SK-N-SH (cell line): ENCODE results near the gene E4F1. TPM values are rescaled to one million over a fixed set of nuclear protein-coding genes. Genes with fewer than 3 reads are reported as not detected.

Experiments
- CTCF ChIA-PET: fragments of 300-600, 350-600 bp; formaldehyde crosslinking; extraction: SDS; loops from one replicate; lab custom pipeline; 2021; lab: Yijun Ruan, JAX
- POLR2A ChIA-PET: fragments of 350-600 bp; sonication (Branson Sonifier 250); formaldehyde crosslinking; extraction: SDS; loops from one replicate; lab custom pipeline; 2020; ENCODE audit warnings: antibody characterized with exemption, inconsistent platforms; lab: Yijun Ruan, JAX
- DNase-seq: peaks from one replicate; pipeline ENCODE4 v3.0.0; 2012
- H2AFZ ChIP-seq: fragments of 200-600 bp; sonication (generic); 2 replicates; pipeline ENCODE4 v1.8.1; 2016; ENCODE audit warnings: antibody characterized with exemption, mild to moderate bottlenecking, low read depth
- H3F3A ChIP-seq: fragments of 200-600 bp; sonication (generic); replicated peaks from 2 replicates; pipeline ENCODE3; 2016; ENCODE audit warnings: antibody characterized with exemption, mild to moderate bottlenecking; ENCODE audit not compliant: insufficient read depth
- H3K27ac ChIP-seq, 2 experiments: fragments of 200-500 bp in 1 of 2; fragments of 200-600 bp in 1 of 2; sonication (Bioruptor generic) in 1 of 2; sonication (generic), shearing (Covaris generic) in 1 of 2; 2 replicates each; pipeline versions ENCODE4 v1.5.1 to v1.6.1; 2014 to 2016; ENCODE audit warnings: low read depth in 2 of 2, inconsistent platforms in 1 of 2, low read length in 1 of 2, mild to moderate bottlenecking in 1 of 2, mixed read lengths in 1 of 2
- H3K27me3 ChIP-seq: fragments of 200-600 bp; sonication (generic), shearing (Covaris generic); 2 replicates; pipeline ENCODE4 v1.6.1; 2016; ENCODE audit warnings: mixed run types; ENCODE audit not compliant: insufficient read depth
- H3K36me3 ChIP-seq, 2 experiments: fragments of 200-500 bp in 1 of 2; fragments of 200-600 bp in 1 of 2; sonication (Bioruptor generic) in 1 of 2; sonication (generic) in 1 of 2; replicated peaks in 1 of 2; 2 replicates each; pipeline versions ENCODE3 to v1.5.1; 2014 to 2016; ENCODE audit warnings: low read length in 1 of 2, mild to moderate bottlenecking in 1 of 2; ENCODE audit not compliant: insufficient read depth in 2 of 2, control insufficient read depth in 1 of 2
- H3K4me1 ChIP-seq, 2 experiments: fragments of 200-500 bp in 1 of 2; fragments of 200-600 bp in 1 of 2; sonication (Bioruptor generic) in 1 of 2; sonication (generic), shearing (Covaris generic) in 1 of 2; 2 replicates each; pipeline versions ENCODE4 v1.5.1 to v1.6.1; 2014 to 2016; ENCODE audit warnings: low read depth in 1 of 2, low read length in 1 of 2, mixed run types in 1 of 2; ENCODE audit not compliant: insufficient read depth in 2 of 2, control insufficient read depth in 1 of 2
- H3K4me2 ChIP-seq: fragments of 200-600 bp; sonication (generic), shearing (Covaris generic); 2 replicates; pipeline ENCODE4 v1.6.1; 2017; ENCODE audit warnings: mixed run types
- H3K4me3 ChIP-seq, 2 experiments: fragments of 200-500 bp in 1 of 2; fragments of 200-600 bp in 1 of 2; sonication (Bioruptor generic) in 1 of 2; sonication (generic), shearing (Covaris generic) in 1 of 2; 2 replicates each; pipeline versions ENCODE4 v1.5.1 to v1.8.1; 2014 to 2016; ENCODE audit warnings: low read depth in 2 of 2, inconsistent platforms in 1 of 2, low read length in 1 of 2, mild to moderate bottlenecking in 1 of 2, mixed read lengths in 1 of 2, moderate library complexity in 1 of 2
- H3K79me2 ChIP-seq: fragments of 200-600 bp; sonication (generic); 2 replicates; pipeline ENCODE4 v1.8.1; 2017; ENCODE audit warnings: mild to moderate bottlenecking; ENCODE audit not compliant: insufficient read depth
- H3K9ac ChIP-seq: fragments of 200-600 bp; sonication (generic); 2 replicates; pipeline ENCODE4 v1.6.1; 2017; ENCODE audit warnings: mixed run types
- H3K9me2 ChIP-seq: fragments of 200-600 bp; sonication (generic); 2 replicates; pipeline ENCODE4 v1.6.1; 2017; ENCODE audit warnings: mixed run types
- H3K9me3 ChIP-seq: fragments of 200-600 bp; sonication (generic); 2 replicates; pipeline ENCODE4 v1.6.1; 2017; ENCODE audit warnings: mixed run types, mild to moderate bottlenecking, moderate library complexity
- H4K20me1 ChIP-seq: fragments of 200-600 bp; sonication (generic); 2 replicates; pipeline ENCODE4 v1.6.1; 2017; ENCODE audit warnings: mild to moderate bottlenecking, mixed run types; ENCODE audit not compliant: insufficient read depth
- CHD2 ChIP-seq: fragments of 150-350 bp; IDR thresholded peaks from 2 replicates; pipeline ENCODE4 v1.6.1; 2018; ENCODE audit warnings: low read length; ENCODE audit not compliant: partially characterized antibody
- EP300 ChIP-seq, 2 experiments: IDR thresholded peaks; 2 replicates each; pipeline versions ENCODE4 v1.4.0 to v1.6.1; 2012; ENCODE audit warnings: borderline replicate concordance in 1 of 2, low read depth in 1 of 2, low read length in 1 of 2
- GATA2 ChIP-seq: sonication (generic); formaldehyde crosslinking; IDR thresholded peaks from 2 replicates; pipeline ENCODE4 v1.5.0; 2020; ENCODE audit warnings: mild to moderate bottlenecking, missing genetic modification reagents
- JUND ChIP-seq: IDR thresholded peaks from 2 replicates; pipeline ENCODE4 v1.4.0; 2012
- MAX ChIP-seq: IDR thresholded peaks from 2 replicates; pipeline ENCODE4 v1.4.0; 2012; ENCODE audit warnings: low read depth
- MEF2A ChIP-seq: IDR thresholded peaks from 2 replicates; pipeline ENCODE4 v1.4.0; 2012; ENCODE audit warnings: low read depth, borderline replicate concordance
- MXI1 ChIP-seq: IDR thresholded peaks from 2 replicates; pipeline ENCODE4 v1.6.1; 2012; ENCODE audit warnings: mild to moderate bottlenecking, low read depth, low read length, improper control_type of control experiment
- PBX3 ChIP-seq: IDR thresholded peaks from 2 replicates; pipeline ENCODE4; 2012
- POLR2AphosphoS5 ChIP-seq: IDR thresholded peaks from 2 replicates; pipeline ENCODE4 v1.6.1; 2012; ENCODE audit warnings: low read depth, low read length
- RAD21 ChIP-seq: IDR thresholded peaks from 2 replicates; pipeline ENCODE4 v1.6.1; 2012; ENCODE audit warnings: mild to moderate bottlenecking, low read length
- RCOR1 ChIP-seq: fragments of 150-350 bp; IDR thresholded peaks from 2 replicates; pipeline ENCODE4 v1.6.1; 2017; ENCODE audit warnings: antibody characterized with exemption, low read length
- SIN3A ChIP-seq: IDR thresholded peaks from 2 replicates; pipeline ENCODE4 v1.6.1; 2012; ENCODE audit warnings: low read depth, mild to moderate bottlenecking, low read length, moderate library complexity, borderline replicate concordance
- TCF12 ChIP-seq: IDR thresholded peaks from 2 replicates; pipeline ENCODE4 v1.4.0; 2012
- YY1 ChIP-seq: IDR thresholded peaks from 2 replicates; pipeline ENCODE4 v1.4.0; 2012; ENCODE audit warnings: low read depth, mild to moderate bottlenecking
- ZBTB33 ChIP-seq: IDR thresholded peaks from 2 replicates; pipeline ENCODE4 v1.4.0; 2012; ENCODE audit warnings: low read depth, borderline replicate concordance
- WGBS: methylation state at CpG from one replicate; pipeline ENCODE4 v1.1.6; 2017; ENCODE audit warnings: low lambda C conversion rate; 5-methylcytosine and 5-hydroxymethylcytosine counted together
- polyA plus RNA-seq, 3 experiments: library from polyadenylated mRNA; depleted of rRNA; stranded (reverse); fragments of >200 nt; gene quantifications; 2 replicates each; pipeline ENCODE4 v1.2.3, GENCODE V29; 2012
- TF ChIP-seq, protein P1 (sequence below): IDR thresholded peaks from 2 replicates; pipeline ENCODE4 v1.4.0; 2012; ENCODE audit warnings: low read depth, borderline replicate concordance

The E4F1 gene
- polyA plus RNA-seq, 1 of the 3 experiments (the other 2 are of a cell fraction): 33.0 TPM

DNA sequence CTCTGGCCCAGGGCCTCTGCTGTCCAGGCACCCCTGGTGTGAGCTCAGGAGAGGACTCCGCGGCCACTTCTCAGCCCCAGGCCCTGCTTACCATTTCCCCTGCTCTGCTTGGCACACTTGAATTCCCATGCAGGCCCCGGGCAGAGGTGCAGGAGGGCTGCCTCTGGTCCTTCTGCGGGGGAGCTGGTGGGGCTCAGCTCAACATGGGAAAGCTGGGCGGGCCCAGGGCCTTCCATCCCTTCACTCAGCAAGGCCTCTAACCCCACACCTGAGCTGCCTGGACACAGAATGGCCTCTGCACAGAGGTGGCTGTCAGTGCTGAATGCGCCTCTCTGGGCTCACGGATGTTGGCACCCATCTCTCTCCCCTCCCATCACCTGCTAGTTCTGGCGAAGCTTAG is 57.1 kb downstream of the E4F1 start:
- Histone ChIP-seq H3K27ac (no peak overlapping the region), H3K9me3 (no peaks in the 10 kb centered on the region), H3K27me3 (no peaks in the 10 kb centered on the region), H3F3A (no peaks in the 10 kb centered on the region), H3K4me2 (no peak overlapping the region), H3K9ac (no peak overlapping the region), H3K4me3 (no peak overlapping the region), H3K4me1 (no peaks in the 10 kb centered on the region), H3K36me3 (peaks cover 0 to 12% of the 10 kb centered on the region in 2 experiments), H3K9me2 (no peaks in the 10 kb centered on the region), H2AFZ (no peak overlapping the region), H3K79me2 (no peaks in the 10 kb centered on the region), H4K20me1 (no peaks in the 10 kb centered on the region)
- WGBS: 81% methylated on average over 3 of the region's 8 CpGs
- ChIA-PET CTCF (no interaction called here), POLR2A (interaction anchor here (0.6 to 2.5 kb wide), 3 partner anchors 9 to 49 kb away, joined by 3 to 7 read pairs (median 3); no protein-coding TSS in a partner anchor)
- DNase-seq: no peak
- TF ChIP-seq RCOR1: no peak
- TF ChIP-seq MXI1: no peak
- TF ChIP-seq JUND: no peak
- no peak for TF ChIP-seq MEF2A
- no peak for TF ChIP-seq PBX3
- TF ChIP-seq POLR2AphosphoS5: no peak
- no peak for TF ChIP-seq TCF12
- no peak for TF ChIP-seq ZBTB33
- no peak for TF ChIP-seq GATA2
- TF ChIP-seq SIN3A: no peak
- no peak for TF ChIP-seq CHD2
- TF ChIP-seq MAX: no peak
- TF ChIP-seq RAD21: no peak
- TF ChIP-seq, protein P1, sequence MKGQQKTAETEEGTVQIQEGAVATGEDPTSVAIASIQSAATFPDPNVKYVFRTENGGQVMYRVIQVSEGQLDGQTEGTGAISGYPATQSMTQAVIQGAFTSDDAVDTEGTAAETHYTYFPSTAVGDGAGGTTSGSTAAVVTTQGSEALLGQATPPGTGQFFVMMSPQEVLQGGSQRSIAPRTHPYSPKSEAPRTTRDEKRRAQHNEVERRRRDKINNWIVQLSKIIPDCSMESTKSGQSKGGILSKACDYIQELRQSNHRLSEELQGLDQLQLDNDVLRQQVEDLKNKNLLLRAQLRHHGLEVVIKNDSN: no peak
- no peak for TF ChIP-seq YY1
- TF ChIP-seq EP300 (IDR thresholded peaks at IDR 0.05; ENCODE audit: borderline replicate concordance in 1 of 2, low read depth in 1 of 2, low read length in 1 of 2): no peak
